CD4-positive, alpha-beta T cell treated with Interleukin-21 for 1 hour (primary cell): ENCODE results near the gene DCC.

Source experiments
- DNase-seq: peaks from one replicate; pipeline ENCODE4 v3.0.0-alpha.2; 2020

Gene DCC

GRCh38 chr18:52339891-52340371 lies at the start of gene DCC:
TSS of gene DCC (plus strand) at chr18:52340197. CDS start at chr18:52340788, 591 bp downstream.
- no peak for DNase-seq

GRCh38 chr18:52310651-52311050 lies 29.3 kb upstream of the DCC start:
- DNase-seq: no peak

- DNase-seq: no peak
Observed at GRCh38 chr18:52311331-52311730, 28.7 kb upstream of the DCC start.

- no peak for DNase-seq
Observed at GRCh38 chr18:52312346-52312745, 27.7 kb upstream of the DCC start.

GRCh38 chr18:52313213-52313612 lies 26.8 kb upstream of the DCC start:
- DNase-seq: no peak

- no peak for DNase-seq
Observed at GRCh38 chr18:52319424-52319983, 20.5 kb upstream of the DCC start.

- no peak for DNase-seq
Observed at GRCh38 chr18:52322307-52322706, 17.7 kb upstream of the DCC start.

GRCh38 chr18:52323802-52324201 lies 16.2 kb upstream of the DCC start:
- DNase-seq: no peak

GRCh38 chr18:52325997-52326396 lies 14.0 kb upstream of the DCC start:
- no peak for DNase-seq

GRCh38 chr18:52333860-52334259 lies 6.1 kb upstream of the DCC start:
- no peak for DNase-seq

- no peak for DNase-seq
Observed at GRCh38 chr18:52334307-52334706, 5.7 kb upstream of the DCC start.

- no peak for DNase-seq
Observed at GRCh38 chr18:52334896-52335295, 5.1 kb upstream of the DCC start.

GRCh38 chr18:52337276-52337675 lies 2.7 kb upstream of the DCC start:
- DNase-seq: no peak

GRCh38 chr18:52340406-52341102 lies 557 bp downstream of the DCC start:
- DNase-seq: no peak

GRCh38 chr18:52341103-52341432 lies 1.1 kb downstream of the DCC start:
- DNase-seq: no peak

GRCh38 chr18:52341608-52342381 lies 1.8 kb downstream of the DCC start:
- no peak for DNase-seq

- DNase-seq: no peak
Observed at GRCh38 chr18:52342456-52342855, 2.5 kb downstream of the DCC start.

GRCh38 chr18:52343138-52343537 lies 3.1 kb downstream of the DCC start:
- DNase-seq: no peak

GRCh38 chr18:52343731-52344340 lies 3.8 kb downstream of the DCC start:
- DNase-seq: no peak

- no peak for DNase-seq
Observed at GRCh38 chr18:52344881-52345280, 4.9 kb downstream of the DCC start.

GRCh38 chr18:52345428-52345827 lies 5.4 kb downstream of the DCC start:
- no peak for DNase-seq

GRCh38 chr18:52348209-52348608 lies 8.2 kb downstream of the DCC start:
- no peak for DNase-seq

- DNase-seq: no peak
Observed at GRCh38 chr18:52349498-52349897, 9.5 kb downstream of the DCC start.

GRCh38 chr18:52352920-52353319 lies 12.9 kb downstream of the DCC start:
- no peak for DNase-seq
